HepG2 (cell line): ENCODE measurements around the gene SEPTIN10. TPM values are rescaled to one million over a fixed set of nuclear protein-coding genes. Genes with fewer than 3 reads are reported as not detected.

ENCODE experiments used
- ATF5 ChIP-seq: sonication (generic); formaldehyde crosslinking; IDR thresholded peaks from 2 replicates; pipeline ENCODE4 v1.4.0; 2020; ENCODE audit warnings: mild to moderate bottlenecking, low read depth, missing genetic modification reagents
- FOXO1 ChIP-seq: sonication (generic); formaldehyde crosslinking; IDR thresholded peaks from 2 replicates; pipeline ENCODE4 v1.4.0; 2020; ENCODE audit warnings: missing genetic modification reagents
- HIVEP1 ChIP-seq: sonication (generic); formaldehyde crosslinking; IDR thresholded peaks from 2 replicates; pipeline ENCODE4 v1.4.0; 2020; ENCODE audit warnings: mild to moderate bottlenecking, missing genetic modification reagents
- KDM5B ChIP-seq: sonication (generic); formaldehyde crosslinking; IDR thresholded peaks from 2 replicates; pipeline ENCODE4 v1.4.0; 2020; ENCODE audit warnings: missing genetic modification reagents, mild to moderate bottlenecking, borderline replicate concordance
- MATR3 ChIP-seq: sonication (generic); formaldehyde crosslinking; IDR thresholded peaks from 2 replicates; pipeline ENCODE4 v1.4.0; 2020; ENCODE audit warnings: missing genetic modification reagents
- MED8 ChIP-seq: sonication (generic); formaldehyde crosslinking; IDR thresholded peaks from 2 replicates; pipeline ENCODE4 v1.8.1; 2023; ENCODE audit warnings: mild to moderate bottlenecking, missing genetic modification reagents; ENCODE audit not compliant: insufficient replicate concordance
- NR0B2 ChIP-seq: sonication (generic); formaldehyde crosslinking; IDR thresholded peaks from 2 replicates; pipeline ENCODE4 v1.4.0; 2020; ENCODE audit warnings: mild to moderate bottlenecking, missing genetic modification reagents
- NR2C2 ChIP-seq: sonication (generic); formaldehyde crosslinking; IDR thresholded peaks from 2 replicates; pipeline ENCODE4 v1.4.0; 2020; ENCODE audit warnings: missing genetic modification reagents, mild to moderate bottlenecking, moderate library complexity, borderline replicate concordance
- REXO4 ChIP-seq: sonication (generic); formaldehyde crosslinking; IDR thresholded peaks from 2 replicates; pipeline ENCODE4 v1.8.0; 2022; ENCODE audit warnings: missing genetic modification reagents, mild to moderate bottlenecking, borderline replicate concordance
- RXRB ChIP-seq: IDR thresholded peaks from 2 replicates; pipeline ENCODE4 v1.6.1; 2016; ENCODE audit warnings: borderline replicate concordance, missing genetic modification reagents, missing compliant biosample characterization
- SKIL ChIP-seq: sonication (generic); formaldehyde crosslinking; IDR thresholded peaks from 2 replicates; pipeline ENCODE4 v1.8.0; 2022; ENCODE audit warnings: missing genetic modification reagents, mild to moderate bottlenecking, moderate library complexity, borderline replicate concordance
- THRA ChIP-seq: sonication (generic); formaldehyde crosslinking; IDR thresholded peaks from 2 replicates; pipeline ENCODE4 v1.4.0; 2020; ENCODE audit warnings: missing genetic modification reagents, borderline replicate concordance
- ZIK1 ChIP-seq: sonication (generic); formaldehyde crosslinking; IDR thresholded peaks from 2 replicates; pipeline ENCODE4 v1.5.0; 2020; ENCODE audit warnings: mild to moderate bottlenecking, low read depth, missing genetic modification reagents, borderline replicate concordance
- ZNF142 ChIP-seq: sonication (generic); formaldehyde crosslinking; IDR thresholded peaks from 2 replicates; pipeline ENCODE4 v1.4.0; 2020; ENCODE audit warnings: missing genetic modification reagents
- ZNF552 ChIP-seq: sonication (generic); formaldehyde crosslinking; IDR thresholded peaks from 2 replicates; pipeline ENCODE4 v1.9.0; 2022; ENCODE audit warnings: missing genetic modification reagents, mild to moderate bottlenecking, borderline replicate concordance
- ZNF777 ChIP-seq: sonication (generic); formaldehyde crosslinking; IDR thresholded peaks from 2 replicates; pipeline ENCODE4 v1.4.0; 2020; ENCODE audit warnings: missing genetic modification reagents
- polyA plus RNA-seq, 8 experiments: library from polyadenylated mRNA; depleted of rRNA in 3 of 8; stranded (reverse) in 7 of 8; unstranded in 1 of 8; fragments of >200 nt; fragmentation: Illumina TruSeq in 4 of 8; extraction: Trizol in 4 of 8; gene quantifications; 2 replicates each; pipeline versions ENCODE4 v1.2.1 to v1.2.3, GENCODE V29; 2011 to 2016; ENCODE audit warnings: low read depth in 4 of 8, missing spikeins in 1 of 8, mixed read lengths in 1 of 8; ENCODE audit not compliant: insufficient read depth in 1 of 8
- total RNA-seq, 5 experiments: library from RNA; depleted of rRNA; stranded (reverse); fragments of >200 nt; fragmentation: Illumina TruSeq; extraction: Trizol; gene quantifications; 2 replicates each; pipeline ENCODE4 v1.2.3, GENCODE V29; 2016; ENCODE audit warnings: low read depth in 1 of 5

Gene SEPTIN10
- total and polyA plus RNA-seq, 2 of the 13 experiments (the other 11 are each of a cell fraction or from before 2014, with no cell fraction given) = 45.8 to 67.5 TPM

- TF ChIP-seq ZNF142 (peak; percentile 68; the same call in 1 of the 2 replicates), FOXO1 (CRISPR knock-in tag) (no peak), MATR3 (CRISPR knock-in tag) (no peak), REXO4 (CRISPR knock-in tag) (peak; percentile 85; the same call in 1 of the 2 replicates), KDM5B (CRISPR knock-in tag) (peak; percentile 90; the same call in 1 of the 2 replicates), NR0B2 (CRISPR knock-in tag) (peak; percentile 91), ZNF777 (CRISPR knock-in tag) (peak; percentile 83), RXRB (CRISPR knock-in tag) (no peak), HIVEP1 (CRISPR knock-in tag) (peak; percentile 67; the same call in 1 of the 2 replicates), ZIK1 (CRISPR knock-in tag) (peak; percentile 44; the same call in 1 of the 2 replicates), THRA (CRISPR knock-in tag) (no peak), NR2C2 (CRISPR knock-in tag) (peak; percentile 61; the same call in 1 of the 2 replicates), MED8 (peak; percentile 59), ZNF552 (CRISPR knock-in tag) (peak; percentile 81), SKIL (CRISPR knock-in tag) (peak; percentile 57; the same call in 1 of the 2 replicates), ATF5 (CRISPR knock-in tag) (peak; percentile 92; the same call in 1 of the 2 replicates)
Measured at GRCh38 chr2:109614715-109615636, 1.2 kb upstream of the SEPTIN10 start (continued).
